Tibial nerve (tissue), 4 donors: Measurements from ENCODE around the gene DPH1. TPM values are rescaled to one million over a fixed set of nuclear protein-coding genes. Genes with fewer than 3 reads are reported as not detected.

Experiments
- DNase-seq, 2 donors: peaks; one replicate each; pipeline ENCODE4 v3.0.0-alpha.2; 2019; ENCODE audit warnings: low spot score in 2 of 2
- H3K27ac ChIP-seq, 4 donors: fragments of 200-600 bp; sonication (generic) in 3 of 4; one replicate each; pipeline ENCODE4 v1.5.1; 2017 to 2019; ENCODE audit warnings: mild to moderate bottlenecking in 1 of 4
- H3K27me3 ChIP-seq, 2 donors: fragments of 200-600 bp; sonication (generic) in 1 of 2; one replicate each; pipeline versions ENCODE4 v1.5.1 to v1.6.0; 2017 to 2019
- H3K36me3 ChIP-seq, 3 donors: fragments of 200-600 bp; sonication (generic); one replicate each; pipeline ENCODE4 v1.5.1; 2018 to 2019
- H3K4me1 ChIP-seq, 4 donors: fragments of 200-600 bp; sonication (generic) in 3 of 4; one replicate each; pipeline ENCODE4 v1.5.1; 2017 to 2019
- H3K4me3 ChIP-seq, 4 donors: fragments of 200-600 bp; sonication (generic) in 3 of 4; one replicate each; pipeline ENCODE4 v1.5.1; 2017 to 2019; ENCODE audit warnings: mild to moderate bottlenecking in 1 of 4, moderate library complexity in 1 of 4
- H3K9me3 ChIP-seq, 4 donors: fragments of 200-600 bp; sonication (generic) in 3 of 4; one replicate each; pipeline ENCODE4 v1.5.1; 2017 to 2019
- EP300 ChIP-seq, 2 donors: sonication (generic); formaldehyde crosslinking; IDR thresholded peaks; one replicate each; pipeline ENCODE4 v1.6.1; 2017; ENCODE audit warnings: antibody characterized with exemption in 2 of 2, mild to moderate bottlenecking in 1 of 2
- POLR2A ChIP-seq, 2 donors: fragments of 450-650 bp; IDR thresholded peaks; one replicate each; pipeline ENCODE4 v1.6.1; 2017; ENCODE audit warnings: antibody characterized with exemption in 2 of 2, mild to moderate bottlenecking in 2 of 2, moderate library complexity in 2 of 2
- WGBS, 2 donors: methylation state at CpG; one replicate each; pipeline ENCODE4 v1.1.5; 2018; 5-methylcytosine and 5-hydroxymethylcytosine counted together
- total RNA-seq, 4 donors: library from RNA; depleted of rRNA; stranded (reverse); fragments of >200 nt; gene quantifications; one replicate each; pipeline ENCODE4 v1.1.0, GENCODE V29; 2016
- TF ChIP-seq, protein P1 (sequence below), 5 experiments: fragments of 200-600 bp in 3 of 5; fragments of 450-650 bp in 2 of 5; sonication (generic) in 3 of 5; IDR thresholded peaks; one replicate each; pipeline ENCODE4 v1.5.1; 2016 to 2019; ENCODE audit warnings: antibody characterized with exemption in 5 of 5, mild to moderate bottlenecking in 3 of 5, moderate library complexity in 2 of 5

DPH1 gene
- total RNA-seq, 4 donors from 2014 or later, result 56.3 to 137 (median 63.9) TPM

DNA sequence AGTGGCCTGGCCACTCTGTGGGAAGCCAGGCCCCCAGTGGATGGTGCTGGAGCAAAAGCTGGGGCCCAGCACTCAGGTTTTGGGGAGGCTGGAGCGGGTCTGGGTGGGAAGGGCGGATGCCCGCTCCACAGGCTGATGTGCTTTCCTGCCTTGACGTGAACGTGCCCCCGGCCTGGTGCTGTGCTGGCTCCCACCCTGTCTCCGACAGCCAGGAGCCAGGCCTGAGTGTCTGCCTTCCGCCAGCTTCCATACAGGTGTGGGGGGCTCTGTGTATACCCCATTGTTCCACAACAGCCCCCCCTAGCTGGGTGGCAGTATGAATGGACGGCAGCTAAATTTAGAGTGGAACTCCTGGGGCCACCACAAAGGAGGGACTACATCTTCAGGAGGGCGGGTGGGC is 45.0 kb downstream of the DPH1 start:
- WGBS, 2 donors, result 80 to 81% methylated on average over 10 of the region's 10 CpGs
- DNase-seq, result no peak
- H3K27ac ChIP-seq, result peak overlapping the region in 3 of 4 donors; percentile 68 to 79 (median 79)

DNA sequence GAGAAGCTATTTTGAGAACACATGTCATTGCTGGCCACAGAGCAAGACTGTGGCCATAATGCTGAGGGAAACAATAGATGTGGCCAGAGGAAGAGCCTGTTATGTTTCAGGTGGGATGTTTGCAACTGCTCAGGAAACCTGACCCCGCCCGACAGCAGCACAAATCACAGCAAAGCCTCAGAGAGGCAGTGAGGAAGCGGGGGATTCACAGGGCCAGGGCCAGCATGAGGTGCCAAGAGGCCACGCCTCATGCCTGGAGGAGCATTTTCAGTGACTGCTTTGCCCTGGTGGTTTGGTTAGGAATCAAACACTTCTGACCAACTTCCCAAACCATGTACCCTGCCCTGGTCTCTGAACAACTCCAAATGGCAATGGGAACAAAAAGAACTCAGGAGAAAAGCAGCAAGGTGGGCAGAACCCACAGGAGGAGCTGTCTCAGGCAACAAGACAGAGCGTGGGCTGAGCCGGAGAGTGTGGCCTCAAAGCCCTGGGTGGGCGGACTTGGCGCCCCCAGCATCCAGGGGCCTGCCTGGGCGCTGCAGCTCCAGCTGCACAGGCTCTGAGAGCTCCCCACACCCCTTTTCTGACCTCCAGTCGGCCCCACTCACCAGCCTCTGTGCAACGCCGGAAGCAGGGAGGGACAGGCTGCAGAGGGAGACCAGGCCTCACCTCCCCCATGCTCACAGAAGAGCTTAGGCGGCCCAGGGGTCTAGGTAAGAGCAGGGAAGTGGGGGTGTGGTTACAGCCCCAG is 45.6 kb downstream of the DPH1 start:
- H3K9me3 ChIP-seq, result no peaks in the 10 kb centered on the region
- 46 to 47% methylated on average over 13 of the region's 13 CpGs for WGBS, 2 donors
- DNase-seq, result no peak
- H3K4me1 ChIP-seq, result peaks cover 0 to 64% (median 25%) of the 10 kb centered on the region in 4 donors
- H3K27ac ChIP-seq, result peak overlapping the region; percentile 31 to 79 (median 74)
- no peaks in the 10 kb centered on the region for H3K27me3 ChIP-seq
- TF ChIP-seq EP300 (IDR thresholded peaks at IDR 0.05) (no peak), POLR2A (IDR thresholded peaks at IDR 0.05) (no peak)
- TF ChIP-seq, protein P1, sequence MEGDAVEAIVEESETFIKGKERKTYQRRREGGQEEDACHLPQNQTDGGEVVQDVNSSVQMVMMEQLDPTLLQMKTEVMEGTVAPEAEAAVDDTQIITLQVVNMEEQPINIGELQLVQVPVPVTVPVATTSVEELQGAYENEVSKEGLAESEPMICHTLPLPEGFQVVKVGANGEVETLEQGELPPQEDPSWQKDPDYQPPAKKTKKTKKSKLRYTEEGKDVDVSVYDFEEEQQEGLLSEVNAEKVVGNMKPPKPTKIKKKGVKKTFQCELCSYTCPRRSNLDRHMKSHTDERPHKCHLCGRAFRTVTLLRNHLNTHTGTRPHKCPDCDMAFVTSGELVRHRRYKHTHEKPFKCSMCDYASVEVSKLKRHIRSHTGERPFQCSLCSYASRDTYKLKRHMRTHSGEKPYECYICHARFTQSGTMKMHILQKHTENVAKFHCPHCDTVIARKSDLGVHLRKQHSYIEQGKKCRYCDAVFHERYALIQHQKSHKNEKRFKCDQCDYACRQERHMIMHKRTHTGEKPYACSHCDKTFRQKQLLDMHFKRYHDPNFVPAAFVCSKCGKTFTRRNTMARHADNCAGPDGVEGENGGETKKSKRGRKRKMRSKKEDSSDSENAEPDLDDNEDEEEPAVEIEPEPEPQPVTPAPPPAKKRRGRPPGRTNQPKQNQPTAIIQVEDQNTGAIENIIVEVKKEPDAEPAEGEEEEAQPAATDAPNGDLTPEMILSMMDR (IDR thresholded peaks at IDR 0.05), result peak in 2 of 5 experiments; percentile 16
- H3K36me3 ChIP-seq, result peaks cover 0 to 85% (median 0%) of the 10 kb centered on the region in 3 donors
- no peak overlapping the region for H3K4me3 ChIP-seq

More for the DNA sequence above, 45.0 kb downstream of the DPH1 start:
- Histone ChIP-seq H3K4me3 (no peak overlapping the region), H3K9me3 (no peaks in the 10 kb centered on the region), H3K4me1 (peaks cover 0 to 69% (median 28%) of the 10 kb centered on the region in 4 donors), H3K36me3 (peaks cover 0 to 85% (median 0%) of the 10 kb centered on the region in 3 donors), H3K27me3 (no peaks in the 10 kb centered on the region)
- TF ChIP-seq, protein P1 (IDR thresholded peaks at IDR 0.05), result no peak
- TF ChIP-seq POLR2A (IDR thresholded peaks at IDR 0.05) (no peak), EP300 (IDR thresholded peaks at IDR 0.05) (no peak)

DNA sequence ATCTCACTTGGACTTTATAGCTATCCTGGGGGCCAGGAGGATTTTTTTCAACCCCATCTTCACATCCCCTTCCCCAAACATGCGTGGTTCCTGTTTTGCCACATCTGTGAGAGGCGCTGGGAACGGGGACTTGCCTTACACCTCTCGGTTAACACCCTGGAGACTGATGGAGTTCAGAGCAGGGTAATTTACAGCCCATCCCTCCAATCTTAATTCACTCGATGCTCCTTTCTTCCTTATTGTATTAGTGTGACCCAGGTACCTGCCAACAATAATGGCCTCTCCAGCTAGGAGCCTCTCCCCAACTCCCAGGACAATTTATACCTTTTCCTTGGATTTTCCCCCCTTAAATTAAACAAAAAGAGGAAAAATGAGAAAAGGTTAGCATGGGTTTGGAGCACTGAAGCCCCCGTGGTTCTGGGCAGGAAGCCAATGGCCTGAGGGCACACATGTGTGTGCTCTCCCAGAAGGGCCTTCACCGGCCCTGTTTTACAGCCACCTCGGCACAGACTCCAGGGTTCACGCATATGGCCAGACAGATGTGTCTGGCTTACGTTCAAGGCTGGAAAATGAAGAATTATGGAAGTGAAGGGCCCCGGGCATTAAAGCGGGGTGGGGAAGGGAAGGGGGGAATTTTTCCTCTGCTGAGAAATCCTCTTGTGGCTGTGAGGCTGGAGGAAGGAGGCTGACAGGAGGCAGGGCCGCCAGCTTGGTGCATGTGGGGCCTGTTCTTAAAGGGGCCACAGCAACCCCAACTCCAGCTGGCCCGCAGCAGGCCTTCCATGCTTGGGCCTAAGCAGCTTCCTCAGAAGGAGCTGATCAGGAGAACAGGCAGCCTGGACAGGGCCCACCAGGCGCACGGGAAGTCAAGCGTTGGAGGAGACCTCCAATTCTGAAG is 46.4 kb downstream of the DPH1 start:
- peaks cover 0 to 87% (median 0%) of the 10 kb centered on the region in 3 donors for H3K36me3 ChIP-seq
- H3K27me3 ChIP-seq, result no peaks in the 10 kb centered on the region
- H3K9me3 ChIP-seq, result no peaks in the 10 kb centered on the region
- TF ChIP-seq EP300 (IDR thresholded peaks at IDR 0.05), result no peak
- no peak for TF ChIP-seq POLR2A (IDR thresholded peaks at IDR 0.05)
- TF ChIP-seq, protein P1 (IDR thresholded peaks at IDR 0.05), result no peak
- peaks cover 0 to 55% (median 21%) of the 10 kb centered on the region in 4 donors for H3K4me1 ChIP-seq
- H3K27ac ChIP-seq, result peak overlapping the region; percentile 31 to 79 (median 74)
- no peak overlapping the region for H3K4me3 ChIP-seq
- DNase-seq, result no peak
- 55 to 57% methylated on average over 17 of the region's 17 CpGs for WGBS, 2 donors

DNA sequence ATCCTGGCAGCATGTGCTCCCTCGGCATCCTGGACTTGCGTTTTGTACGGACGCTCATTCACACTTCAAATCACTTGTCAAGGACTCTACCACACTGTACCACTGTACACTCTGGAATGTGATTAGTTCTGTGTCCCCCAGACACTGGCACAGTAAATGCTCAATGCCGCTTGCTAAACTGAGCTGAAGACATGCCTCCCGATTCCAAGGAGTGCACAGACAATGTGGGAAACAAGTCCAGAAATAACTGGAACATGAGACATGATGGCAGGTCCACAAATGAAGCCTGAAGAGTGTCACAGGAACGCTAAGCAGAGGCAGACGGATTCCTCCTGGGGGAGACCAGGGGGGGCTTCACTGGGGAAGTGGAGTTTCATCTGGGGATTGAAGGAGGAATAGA is 47.1 kb downstream of the DPH1 start:
- Histone ChIP-seq H3K9me3 (no peaks in the 10 kb centered on the region), H3K4me3 (no peak overlapping the region), H3K27me3 (no peaks in the 10 kb centered on the region), H3K27ac (peak overlapping the region in 3 of 4 donors; percentile 68 to 79 (median 79)), H3K36me3 (peaks cover 0 to 87% (median 0%) of the 10 kb centered on the region in 3 donors), H3K4me1 (peaks cover 0 to 53% (median 19%) of the 10 kb centered on the region in 4 donors)
- TF ChIP-seq EP300 (IDR thresholded peaks at IDR 0.05), result no peak
- no peak for TF ChIP-seq POLR2A (IDR thresholded peaks at IDR 0.05)
- TF ChIP-seq, protein P1 (IDR thresholded peaks at IDR 0.05), result no peak
- DNase-seq, result no peak
- 52 to 58% methylated on average over 8 of the region's 8 CpGs for WGBS, 2 donors
